Astrocyte (in vitro differentiated cells and primary cell): Measurements from ENCODE around the gene PXDN. TPM values are rescaled to one million over a fixed set of nuclear protein-coding genes. Genes with fewer than 3 reads are reported as not detected.

Experiments used
- DNase-seq: peaks from one replicate; pipeline ENCODE4 v3.0.0-alpha.2; 2010; ENCODE audit warnings: low read depth
- FAIRE-seq: peaks from 2 replicates; lab custom pipeline; 2011; peaks lifted over from hg19 to GRCh38; lab: Jason Lieb, UNC
- H2AFZ ChIP-seq: 2 replicates; pipeline ENCODE4 v1.6.0; 2012; ENCODE audit warnings: low read depth, low read length, inconsistent platforms
- H3K27ac ChIP-seq: 2 replicates; pipeline ENCODE4 v1.5.1; 2011; ENCODE audit warnings: low read depth, low read length, inconsistent platforms
- H3K27me3 ChIP-seq: 2 replicates; pipeline ENCODE4 v1.6.0; 2011; ENCODE audit warnings: low read length, inconsistent platforms; ENCODE audit not compliant: insufficient read depth
- H3K36me3 ChIP-seq: 2 replicates; pipeline ENCODE4 v1.5.1; 2011; ENCODE audit warnings: low read length, inconsistent platforms; ENCODE audit not compliant: insufficient read depth
- H3K4me1 ChIP-seq: 2 replicates; pipeline ENCODE4 v1.5.1; 2011; ENCODE audit warnings: low read length, inconsistent platforms; ENCODE audit not compliant: insufficient read depth
- H3K4me2 ChIP-seq: 2 replicates; pipeline ENCODE4 v1.6.0; 2012; ENCODE audit warnings: low read length, inconsistent platforms
- H3K4me3 ChIP-seq: 2 replicates; pipeline ENCODE4 v1.5.1; 2011; ENCODE audit warnings: low read depth, mild to moderate bottlenecking, low read length, inconsistent platforms; ENCODE audit not compliant: insufficient read depth
- H3K79me2 ChIP-seq: 2 replicates; pipeline ENCODE4 v1.6.0; 2012; ENCODE audit warnings: mild to moderate bottlenecking, low read length, inconsistent platforms; ENCODE audit not compliant: insufficient read depth
- H3K9ac ChIP-seq: 2 replicates; pipeline ENCODE4 v1.6.0; 2012; ENCODE audit warnings: mild to moderate bottlenecking, low read length, inconsistent platforms
- H3K9me3 ChIP-seq: 2 replicates; pipeline ENCODE4 v1.5.1; 2012; ENCODE audit warnings: low read depth, mild to moderate bottlenecking, low read length, inconsistent platforms; ENCODE audit not compliant: insufficient read depth
- H4K20me1 ChIP-seq: 2 replicates; pipeline ENCODE4 v1.6.0; 2012; ENCODE audit warnings: low read length, inconsistent platforms; ENCODE audit not compliant: insufficient read depth
- H3K27ac Mint-ChIP-seq: one replicate; pipeline ENCODE4 v1.8.0; 2021; ENCODE audit warnings: mild to moderate bottlenecking, mixed read lengths; ENCODE audit not compliant: unreplicated experiment
- H3K27me3 Mint-ChIP-seq: one replicate; pipeline ENCODE4 v1.8.0; 2021; ENCODE audit warnings: low read depth, mixed read lengths; ENCODE audit not compliant: unreplicated experiment
- H3K36me3 Mint-ChIP-seq: one replicate; pipeline ENCODE4 v1.8.0; 2021; ENCODE audit warnings: low read depth, mixed read lengths; ENCODE audit not compliant: unreplicated experiment
- H3K4me1 Mint-ChIP-seq: one replicate; pipeline ENCODE4 v1.8.0; 2021; ENCODE audit warnings: low read depth, mixed read lengths; ENCODE audit not compliant: unreplicated experiment
- H3K4me3 Mint-ChIP-seq: one replicate; pipeline ENCODE4 v1.8.0; 2021; ENCODE audit warnings: mild to moderate bottlenecking, moderate library complexity, mixed read lengths; ENCODE audit not compliant: unreplicated experiment
- H3K9me3 Mint-ChIP-seq: one replicate; pipeline ENCODE4 v1.8.0; 2021; ENCODE audit warnings: mild to moderate bottlenecking, mixed read lengths; ENCODE audit not compliant: unreplicated experiment
- CTCF ChIP-seq: IDR thresholded peaks from 2 replicates; pipeline ENCODE4 v1.5.1; 2011; ENCODE audit warnings: low read depth, mild to moderate bottlenecking, inconsistent platforms, low read length, moderate library complexity; ENCODE audit not compliant: insufficient read depth
- EZH2 ChIP-seq: IDR thresholded peaks from 2 replicates; pipeline ENCODE4 v1.6.1; 2012; ENCODE audit warnings: mild to moderate bottlenecking, low read length, inconsistent platforms; ENCODE audit not compliant: insufficient read depth
- total RNA-seq: library from RNA; stranded (reverse); gene quantifications from 2 replicates; pipeline ENCODE4 v1.2.1, GENCODE V29; 2021

Gene PXDN
- total RNA-seq, 1 donor from 2014 or later: 417 TPM

- H3K27ac ChIP-seq: no peak overlapping the region
- H2AFZ ChIP-seq: no peak overlapping the region
- peaks cover 29% of the 10 kb centered on the region for H3K4me1 ChIP-seq
- TF ChIP-seq CTCF (no peak), EZH2 (no peak)
- H3K9me3 Mint-ChIP-seq: peaks cover 4% of the 10 kb centered on the region
- no peaks in the 10 kb centered on the region for H4K20me1 ChIP-seq
- H3K36me3 ChIP-seq: no peaks in the 10 kb centered on the region
- H3K4me2 ChIP-seq: no peak overlapping the region
- H3K4me3 ChIP-seq: no peak overlapping the region
- no peak overlapping the region for H3K4me3 Mint-ChIP-seq
- H3K27ac Mint-ChIP-seq: no peak overlapping the region
- H3K4me1 Mint-ChIP-seq: peaks cover 7% of the 10 kb centered on the region
- H3K9ac ChIP-seq: no peak overlapping the region
- no peaks in the 10 kb centered on the region for H3K9me3 ChIP-seq
- peaks cover 17% of the 10 kb centered on the region for H3K27me3 Mint-ChIP-seq
- FAIRE-seq: no peak
- DNase-seq: no peak
- H3K27me3 ChIP-seq: no peaks in the 10 kb centered on the region
- H3K36me3 Mint-ChIP-seq: peaks cover 6% of the 10 kb centered on the region
- H3K79me2 ChIP-seq: no peaks in the 10 kb centered on the region
These were observed 160.2 kb downstream of the PXDN start for GRCh38 chr2:1584051-1584531.

GRCh38 chr2:1582891-1583341, 161.4 kb downstream of the PXDN start:
- H3K27ac Mint-ChIP-seq: no peak overlapping the region
- peaks cover 4% of the 10 kb centered on the region for H3K9me3 Mint-ChIP-seq

More at GRCh38 chr2:1582891-1583341, 161.4 kb downstream of the PXDN start:
- DNase-seq (no peak), FAIRE-seq (no peak)
- H3K27me3 ChIP-seq: no peaks in the 10 kb centered on the region
- no peak overlapping the region for H3K4me3 ChIP-seq
- peaks cover 17% of the 10 kb centered on the region for H3K4me1 ChIP-seq
- H3K9me3 ChIP-seq: no peaks in the 10 kb centered on the region
- H4K20me1 ChIP-seq: no peaks in the 10 kb centered on the region
- Mint-ChIP-seq H3K4me3 (no peak overlapping the region), H3K4me1 (peaks cover 5% of the 10 kb centered on the region), H3K36me3 (peaks cover 6% of the 10 kb centered on the region), H3K27me3 (peaks cover 17% of the 10 kb centered on the region)
- no peaks in the 10 kb centered on the region for H3K79me2 ChIP-seq
- no peaks in the 10 kb centered on the region for H3K36me3 ChIP-seq
- no peak overlapping the region for H3K9ac ChIP-seq
- no peak for TF ChIP-seq EZH2
- TF ChIP-seq CTCF: no peak
- H2AFZ ChIP-seq: no peak overlapping the region
- H3K27ac ChIP-seq: no peak overlapping the region
- H3K4me2 ChIP-seq: no peak overlapping the region
